DOHH2 (cell line): Measurements from ENCODE around the gene PPHLN1.

Source experiments
- CTCF ChIP-seq: fragments of 200-600 bp; sonication (generic); IDR thresholded peaks from one replicate; pipeline ENCODE4 v1.5.1; 2014; ENCODE audit warnings: antibody characterized with exemption, mild to moderate bottlenecking, low read depth, low read length; ENCODE audit not compliant: poor library complexity, severe bottlenecking
- EZH2phosphoT487 ChIP-seq: fragments of 200-600 bp; sonication (generic); IDR thresholded peaks from 2 replicates; pipeline ENCODE4 v1.6.1; 2017; ENCODE audit warnings: borderline replicate concordance, mild to moderate bottlenecking, antibody characterized with exemption, low read length, moderate library complexity, mixed read lengths

- TF ChIP-seq CTCF (no peak), EZH2phosphoT487 (no peak)
These were observed 37.4 kb upstream of the PPHLN1 start for GRCh38 chr12:42288544-42288943.
